H4 (cell line): Measurements from ENCODE around the gene TAF3. TPM values are rescaled to one million over a fixed set of nuclear protein-coding genes. Genes with fewer than 3 reads are reported as not detected.
"Not testable (repeated sequence)": the region's sequence is repeated elsewhere in the genome, so short reads cannot be mapped to it uniquely, and the experiment has no call there.

Experiments used
- DNase-seq: peaks from one replicate; pipeline ENCODE4 v3.0.0-alpha.2; 2015; ENCODE audit warnings: low spot score
- total RNA-seq: library from RNA; depleted of rRNA; stranded (reverse); fragments of >200 nt; shearing (Covaris generic); gene quantifications from 2 replicates; pipeline ENCODE4 v1.2.3, GENCODE V29; 2014

TAF3 gene
- total RNA-seq, 1 experiment from 2014 or later, result 2.0 TPM

- DNase-seq, result no peak
Observed at GRCh38 chr10:7971949-7972348, 153.6 kb downstream of the TAF3 start.

GRCh38 chr10:7972367-7972766 is 154.1 kb downstream of the TAF3 start:
- DNase-seq, result no peak

GRCh38 chr10:7980196-7980595 is 161.9 kb downstream of the TAF3 start:
- no peak for DNase-seq

GRCh38 chr10:7982727-7983126 is 164.4 kb downstream of the TAF3 start:
- DNase-seq, result no peak

GRCh38 chr10:7984325-7984724 is 166.0 kb downstream of the TAF3 start:
- DNase-seq, result no peak

- DNase-seq, result no peak
Observed at GRCh38 chr10:7984896-7985295, 166.6 kb downstream of the TAF3 start.

- DNase-seq, result no peak
Observed at GRCh38 chr10:7986851-7987250, 168.5 kb downstream of the TAF3 start.

- DNase-seq, result no peak
Observed at GRCh38 chr10:7988989-7989388, 170.7 kb downstream of the TAF3 start.

GRCh38 chr10:7998831-7999230 is 180.5 kb downstream of the TAF3 start:
- DNase-seq, result no peak

GRCh38 chr10:8004469-8005000 is 186.2 kb downstream of the TAF3 start:
- DNase-seq, result no peak

- DNase-seq, result no peak
Observed at GRCh38 chr10:8006274-8006999, 188.1 kb downstream of the TAF3 start.

- no peak for DNase-seq
Observed at GRCh38 chr10:8009031-8009430, 190.7 kb downstream of the TAF3 start.

GRCh38 chr10:8013006-8013405 is 194.7 kb downstream of the TAF3 start:
- no peak for DNase-seq

GRCh38 chr10:8013619-8014018 is 195.3 kb downstream of the TAF3 start:
- DNase-seq, result no peak

GRCh38 chr10:8014649-8015048 is 196.3 kb downstream of the TAF3 start:
- DNase-seq, result no peak

- no peak for DNase-seq
Observed at GRCh38 chr10:8017277-8017676, 199.0 kb downstream of the TAF3 start.

- no peak for DNase-seq
Observed at GRCh38 chr10:8023321-8023720, 205.0 kb downstream of the TAF3 start.

GRCh38 chr10:8023851-8024250 is 205.5 kb downstream of the TAF3 start:
- DNase-seq, result no peak

- DNase-seq, result no peak
Observed at GRCh38 chr10:8026349-8027259, 208.3 kb downstream of the TAF3 start.

GRCh38 chr10:8031211-8031610 is 212.9 kb downstream of the TAF3 start:
- not testable (repeated sequence) for DNase-seq

- DNase-seq, result no peak
Observed at GRCh38 chr10:8032558-8032957, 214.3 kb downstream of the TAF3 start.

- no peak for DNase-seq
Observed at GRCh38 chr10:8033812-8034465, 215.6 kb downstream of the TAF3 start.
